ENCODE data around the gene C1orf56. TPM values are rescaled to one million over a fixed set of nuclear protein-coding genes. Genes with fewer than 3 reads are reported as not detected.

Gene C1orf56
- total and polyA plus RNA-seq, 10 donors, result 1.4 to 5.5 (median 2.8) TPM

DNA sequence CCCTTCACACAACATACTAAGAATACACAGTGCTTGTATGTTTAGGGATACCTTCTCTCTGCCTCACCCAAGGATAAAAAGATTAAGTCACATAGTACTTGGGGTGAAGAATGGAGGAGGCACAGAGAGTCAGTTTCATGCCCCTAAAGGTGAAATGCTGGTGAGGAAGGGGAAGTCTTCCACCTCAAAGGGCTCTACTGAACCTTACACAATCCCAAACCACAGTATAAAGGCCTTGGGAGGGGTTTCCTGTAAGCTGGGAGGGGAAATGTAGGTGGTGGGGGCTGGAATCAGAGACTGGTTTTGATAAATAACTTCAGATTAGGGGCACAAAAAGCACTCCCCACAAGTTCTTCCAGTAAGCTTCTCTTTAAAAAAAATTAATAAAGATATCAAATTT is 44.4 kb upstream of the C1orf56 start:
- intact Hi-C loops (cut with DNase I; ENCODE audit: low total_unique reads), result no loop called here
- TF ChIP-seq POLR2AphosphoS5 (IDR thresholded peaks at IDR 0.05) (peak in 1 of 3 donors; percentile 32), CTCF (IDR thresholded peaks at IDR 0.05 in 8 of 11, conservative IDR thresholded peaks at IDR 0.05 in 3 of 11) (no peak), POLR2A (IDR thresholded peaks at IDR 0.05) (no peak)
- peaks cover 0 to 45% (median 13%) of the 10 kb centered on the region in 6 donors for H3K36me3 ChIP-seq
- peak overlapping the region in 6 of 8 donors; percentile 12 to 87 (median 39) for H3K4me3 ChIP-seq
- no peak for DNase-seq
- H3K27me3 ChIP-seq (replicated peaks in 1 of 7), result no peaks in the 10 kb centered on the region
- peaks cover 39 to 97% (median 75%) of the 10 kb centered on the region in 6 donors for H3K4me1 ChIP-seq
- no peaks in the 10 kb centered on the region for H3K9me3 ChIP-seq
- peak overlapping the region in 7 of 8 donors; percentile 64 to 95 (median 86) for H3K27ac ChIP-seq

- Histone ChIP-seq H3K36me3 (peaks cover 0 to 18% (median 0%) of the 10 kb centered on the region in 6 donors), H3K27ac (peak overlapping the region; percentile 84 to 95 (median 90)), H3K9me3 (no peaks in the 10 kb centered on the region), H3K27me3 (replicated peaks in 1 of 7) (no peaks in the 10 kb centered on the region), H3K4me1 (peaks cover 44 to 100% (median 84%) of the 10 kb centered on the region in 6 donors), H3K4me3 (peak overlapping the region; percentile 52 to 87 (median 57))
- no peak for TF ChIP-seq POLR2AphosphoS5 (IDR thresholded peaks at IDR 0.05)
- TF ChIP-seq POLR2A (IDR thresholded peaks at IDR 0.05), result no peak
- no peak for TF ChIP-seq CTCF (IDR thresholded peaks at IDR 0.05 in 8 of 11, conservative IDR thresholded peaks at IDR 0.05 in 3 of 11)
- DNase-seq, result no peak
- 28 to 38% (median 31%) methylated on average over 4 of the region's 4 CpGs for WGBS, 5 donors
- intact Hi-C loops (cut with DNase I; ENCODE audit: low total_unique reads), result no loop called here
Measured at GRCh38 chr1:151005729-151006319, 41.7 kb upstream of the C1orf56 start.

DNA sequence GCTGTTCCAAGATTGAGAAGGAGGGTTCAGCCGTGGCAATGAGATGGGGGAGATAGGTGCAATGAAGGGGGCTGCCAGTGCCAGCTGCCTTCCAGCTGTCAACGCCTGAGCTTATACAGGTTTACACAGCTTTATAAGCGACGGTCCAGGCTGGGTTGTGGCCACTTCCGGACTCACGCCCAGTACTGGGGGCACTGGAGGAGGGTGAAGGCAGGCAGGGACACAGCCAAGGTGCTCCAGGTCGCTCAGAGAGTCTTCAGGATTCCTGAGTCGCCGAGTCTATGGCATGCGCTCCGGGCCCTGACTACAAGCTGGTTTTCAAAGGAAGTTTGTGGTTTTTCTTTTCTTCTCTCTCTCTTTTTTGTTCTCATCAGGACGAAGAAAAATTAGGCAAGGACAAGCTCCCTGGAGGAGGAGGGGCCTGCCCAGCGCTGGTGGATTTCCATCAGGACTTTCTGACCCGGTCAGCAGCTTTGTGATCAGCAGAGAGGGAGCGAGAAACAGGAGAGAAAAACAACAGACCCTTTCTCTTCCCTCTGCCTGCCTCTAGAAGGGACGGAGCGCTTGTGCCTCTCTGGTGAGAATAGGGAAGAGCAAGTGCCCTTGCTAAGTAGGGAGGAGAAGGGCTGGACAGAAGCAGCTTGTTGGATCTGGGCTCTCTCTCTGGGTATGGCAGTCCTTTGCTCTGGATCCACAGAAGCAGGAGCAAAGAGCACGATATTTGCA is 41.1 kb upstream of the C1orf56 start, which contains the start of gene MINDY1:
MINDY1 (minus strand) TSS at position 576 of the 726 bp plus-strand sequence. CDS start 4,285 bp downstream, outside the sequence.
- Histone ChIP-seq H3K4me3 (peak within 1 kb of the TSS; percentile 53 to 87 (median 61)), H3K27me3 (replicated peaks in 1 of 7) (no peaks in the 10 kb centered on the region), H3K4me1 (peaks cover 44 to 100% (median 88%) of the 10 kb centered on the region in 6 donors), H3K27ac (peak within 1 kb of the TSS; percentile 84 to 95 (median 90)), H3K36me3 (peaks cover 0 to 12% (median 0%) of the 10 kb centered on the region in 6 donors), H3K9me3 (no peaks in the 10 kb centered on the region)
- WGBS, 5 donors, result 3 to 6% (median 5%) methylated on average over 18 of the region's 18 CpGs
- intact Hi-C loops (cut with DNase I; ENCODE audit: low total_unique reads), result no loop called here
- DNase-seq, result peak; percentile 88
- peak in 9 of 11 experiments; percentile 33 to 63 (median 44) for TF ChIP-seq CTCF (IDR thresholded peaks at IDR 0.05 in 8 of 11, conservative IDR thresholded peaks at IDR 0.05 in 3 of 11)
- peak in 1 of 3 donors; percentile 67 for TF ChIP-seq POLR2A (IDR thresholded peaks at IDR 0.05)
- peak; percentile 48 to 90 (median 69) for TF ChIP-seq POLR2AphosphoS5 (IDR thresholded peaks at IDR 0.05)

DNA sequence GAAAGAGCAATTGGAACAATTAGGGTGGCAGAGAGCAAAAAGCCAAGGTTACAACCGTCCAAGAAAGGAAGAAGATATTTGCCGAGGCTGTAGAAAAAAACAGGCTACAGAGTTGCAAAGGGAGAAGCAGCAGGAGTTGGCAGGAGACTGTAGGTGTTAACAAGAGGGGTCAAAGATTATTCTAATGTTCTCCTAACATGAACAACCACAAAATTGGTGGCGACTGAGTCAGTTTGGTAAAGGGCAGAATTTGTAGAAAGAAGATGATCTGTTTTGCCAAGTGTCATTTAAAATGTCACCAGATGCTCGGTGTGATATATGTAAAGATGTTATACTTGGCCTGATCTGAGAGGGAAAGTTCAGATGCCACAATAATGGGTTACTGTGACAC is 39.7 kb upstream of the C1orf56 start:
- peaks cover 0 to 2% (median 0%) of the 10 kb centered on the region in 6 donors for H3K36me3 ChIP-seq
- TF ChIP-seq CTCF (IDR thresholded peaks at IDR 0.05 in 8 of 11, conservative IDR thresholded peaks at IDR 0.05 in 3 of 11) (no peak), POLR2AphosphoS5 (IDR thresholded peaks at IDR 0.05) (no peak), POLR2A (IDR thresholded peaks at IDR 0.05) (no peak)
- H3K27me3 ChIP-seq (replicated peaks in 1 of 7), result no peaks in the 10 kb centered on the region
- H3K4me1 ChIP-seq, result peaks cover 41 to 100% (median 88%) of the 10 kb centered on the region in 6 donors
- H3K27ac ChIP-seq, result peak overlapping the region; percentile 84 to 95 (median 90)
- no peak for DNase-seq
- H3K4me3 ChIP-seq, result peak overlapping the region; percentile 19 to 87 (median 60)
- intact Hi-C loops (cut with DNase I; ENCODE audit: low total_unique reads), result no loop called here
- no peaks in the 10 kb centered on the region for H3K9me3 ChIP-seq
- WGBS, 5 donors, result 17 to 21% (median 20%) methylated on average over 4 of the region's 4 CpGs

Measured in spleen (tissue), 11 donors.